Lung (tissue), 12 donors: Measurements from ENCODE around the gene C16orf92. TPM values are rescaled to one million over a fixed set of nuclear protein-coding genes. Genes with fewer than 3 reads are reported as not detected.

ENCODE experiments used
- ATAC-seq: fragments of 200-7000 bp; cut with Tn5 transposase; one replicate; pipeline ENCODE4 v1.9.1; 2020; ENCODE audit warnings: moderate number of reproducible peaks; ENCODE audit not compliant: insufficient read depth, low FRiP score
- DNase-seq, 3 donors: peaks; one replicate each; pipeline ENCODE4 v3.0.0-alpha.2; 2013 to 2017
- H3K27ac ChIP-seq, 2 donors: one replicate each; pipeline ENCODE4 v1.5.1; 2013; ENCODE audit warnings: mild to moderate bottlenecking in 2 of 2, moderate library complexity in 2 of 2, control low read depth in 1 of 2, inconsistent platforms in 1 of 2, low read depth in 1 of 2, low read length in 1 of 2
- H3K27me3 ChIP-seq, 3 donors: one replicate each; pipeline ENCODE4 v1.5.1; 2013; ENCODE audit warnings: low read length in 2 of 3; ENCODE audit not compliant: control insufficient read depth in 3 of 3, insufficient read depth in 3 of 3
- H3K36me3 ChIP-seq, 4 donors: one replicate each; pipeline ENCODE4 v1.5.1; 2013; ENCODE audit warnings: low read length in 4 of 4, mild to moderate bottlenecking in 1 of 4, moderate library complexity in 1 of 4; ENCODE audit not compliant: control insufficient read depth in 4 of 4, insufficient read depth in 4 of 4
- H3K4me1 ChIP-seq, 5 donors: one replicate each; pipeline ENCODE4 v1.5.1; 2013; ENCODE audit warnings: low read length in 5 of 5, mild to moderate bottlenecking in 2 of 5, moderate library complexity in 1 of 5; ENCODE audit not compliant: control insufficient read depth in 5 of 5, insufficient read depth in 5 of 5
- H3K4me3 ChIP-seq: one replicate; pipeline ENCODE4 v1.5.1; 2013; ENCODE audit warnings: mild to moderate bottlenecking, control low read depth, moderate library complexity
- H3K9ac ChIP-seq, 2 donors: one replicate each; pipeline ENCODE4 v1.5.1; 2013; ENCODE audit warnings: low read length in 2 of 2, control low read depth in 1 of 2; ENCODE audit not compliant: insufficient read depth in 1 of 2
- H3K9me3 ChIP-seq, 4 donors: one replicate each; pipeline ENCODE4 v1.5.1; 2013; ENCODE audit warnings: low read length in 3 of 4, mild to moderate bottlenecking in 1 of 4, moderate library complexity in 1 of 4; ENCODE audit not compliant: control insufficient read depth in 4 of 4, insufficient read depth in 3 of 4
- WGBS, 2 donors: extraction: QIAGEN DNeasy Blood & Tissue Kit; methylation state at CpG; one replicate each; pipeline ENCODE4 v1.1.7; 2013; 5-methylcytosine and 5-hydroxymethylcytosine counted together
- polyA plus RNA-seq, 2 donors: library from polyadenylated mRNA; stranded (reverse); fragments of 200-250 nt; gene quantifications; one replicate each; pipeline ENCODE4 v1.2.1, GENCODE V29; 2013
- total RNA-seq, 2 donors: library from RNA; depleted of rRNA in 1 of 2; stranded (reverse); fragments of >200 nt in 1 of 2; gene quantifications; one replicate each; pipeline ENCODE4 v1.2.1, GENCODE V29; 2014 to 2021
- TF ChIP-seq, protein P1 (sequence below): IDR thresholded peaks from 2 replicates; pipeline ENCODE4 v1.5.1; 2012; ENCODE audit warnings: mild to moderate bottlenecking; ENCODE audit errors: control extremely low read depth, extremely low read depth
- donor health status: control.
- donor health status: control.
- donor health status: Bipolar disorder and iron deficiency.
- donor health status: healthy.
- donor health status: DM: yes; HTN: yes; CAD: no.

C16orf92 gene
- total and polyA plus RNA-seq, 4 donors: not detected

- Histone ChIP-seq H3K4me3 (no peak overlapping the region), H3K4me1 (peaks cover 6 to 23% (median 8%) of the 10 kb centered on the region in 5 donors), H3K27me3 (no peaks in the 10 kb centered on the region), H3K36me3 (peaks cover 0 to 4% (median 2%) of the 10 kb centered on the region in 4 donors), H3K9ac (no peak overlapping the region), H3K27ac (peak overlapping the region in 1 of 2 donors; percentile 17), H3K9me3 (no peaks in the 10 kb centered on the region)
- DNase-seq (no peak), ATAC-seq (no peak)
- TF ChIP-seq, protein P1, sequence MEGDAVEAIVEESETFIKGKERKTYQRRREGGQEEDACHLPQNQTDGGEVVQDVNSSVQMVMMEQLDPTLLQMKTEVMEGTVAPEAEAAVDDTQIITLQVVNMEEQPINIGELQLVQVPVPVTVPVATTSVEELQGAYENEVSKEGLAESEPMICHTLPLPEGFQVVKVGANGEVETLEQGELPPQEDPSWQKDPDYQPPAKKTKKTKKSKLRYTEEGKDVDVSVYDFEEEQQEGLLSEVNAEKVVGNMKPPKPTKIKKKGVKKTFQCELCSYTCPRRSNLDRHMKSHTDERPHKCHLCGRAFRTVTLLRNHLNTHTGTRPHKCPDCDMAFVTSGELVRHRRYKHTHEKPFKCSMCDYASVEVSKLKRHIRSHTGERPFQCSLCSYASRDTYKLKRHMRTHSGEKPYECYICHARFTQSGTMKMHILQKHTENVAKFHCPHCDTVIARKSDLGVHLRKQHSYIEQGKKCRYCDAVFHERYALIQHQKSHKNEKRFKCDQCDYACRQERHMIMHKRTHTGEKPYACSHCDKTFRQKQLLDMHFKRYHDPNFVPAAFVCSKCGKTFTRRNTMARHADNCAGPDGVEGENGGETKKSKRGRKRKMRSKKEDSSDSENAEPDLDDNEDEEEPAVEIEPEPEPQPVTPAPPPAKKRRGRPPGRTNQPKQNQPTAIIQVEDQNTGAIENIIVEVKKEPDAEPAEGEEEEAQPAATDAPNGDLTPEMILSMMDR: no peak
- 72 to 83% methylated on average over 2 of the region's 2 CpGs for WGBS, 2 donors
These were observed 38.0 kb downstream of the C16orf92 start for GRCh38 chr16:30060836-30061554.

GRCh38 chr16:30063278-30063892, 40.4 kb downstream of the C16orf92 start:
- TF ChIP-seq, protein P1: no peak
- H3K4me3 ChIP-seq: no peak overlapping the region
- H3K9ac ChIP-seq: peak overlapping the region in 1 of 2 donors; percentile 38
- peaks cover 7 to 35% (median 17%) of the 10 kb centered on the region in 5 donors for H3K4me1 ChIP-seq
- DNase-seq (no peak), ATAC-seq (no peak)
- WGBS, 2 donors: 58 to 62% methylated on average over 12 of the region's 12 CpGs
- peaks cover 0 to 14% (median 12%) of the 10 kb centered on the region in 4 donors for H3K36me3 ChIP-seq
- no peaks in the 10 kb centered on the region for H3K27me3 ChIP-seq
- no peaks in the 10 kb centered on the region for H3K9me3 ChIP-seq
- peak overlapping the region; percentile 97 to 99 for H3K27ac ChIP-seq

- no peaks in the 10 kb centered on the region for H3K27me3 ChIP-seq
- H3K27ac ChIP-seq: peak overlapping the region; percentile 97 to 99
- H3K9me3 ChIP-seq: no peaks in the 10 kb centered on the region
- DNase-seq (peak; percentile 60 to 79 (median 70)), ATAC-seq (no peak)
- 4% methylated on average over 27 of the region's 27 CpGs for WGBS, 2 donors
- H3K4me1 ChIP-seq: peaks cover 7 to 35% (median 17%) of the 10 kb centered on the region in 5 donors
- TF ChIP-seq, protein P1: peak; percentile 16
- H3K4me3 ChIP-seq: peak overlapping the region; percentile 68
- peaks cover 0 to 20% (median 19%) of the 10 kb centered on the region in 4 donors for H3K36me3 ChIP-seq
- H3K9ac ChIP-seq: peak overlapping the region; percentile 64 to 83
These were observed 41.1 kb downstream of the C16orf92 start for GRCh38 chr16:30063893-30064728.
